GM19324 (cell line): Measurements from ENCODE around the gene DCST1.
"Not testable (repeated sequence)": the region's sequence is repeated elsewhere in the genome, so short reads cannot be mapped to it uniquely, and the experiment has no call there.

ENCODE experiments used
- ATAC-seq: cut with Tn5 transposase; IDR thresholded peaks from one replicate; pipeline ENCODE4 v1.9.1; 2021; ENCODE audit warnings: mild to moderate bottlenecking, moderate library complexity; ENCODE audit not compliant: unreplicated experiment, low FRiP score

Gene DCST1, protein sequence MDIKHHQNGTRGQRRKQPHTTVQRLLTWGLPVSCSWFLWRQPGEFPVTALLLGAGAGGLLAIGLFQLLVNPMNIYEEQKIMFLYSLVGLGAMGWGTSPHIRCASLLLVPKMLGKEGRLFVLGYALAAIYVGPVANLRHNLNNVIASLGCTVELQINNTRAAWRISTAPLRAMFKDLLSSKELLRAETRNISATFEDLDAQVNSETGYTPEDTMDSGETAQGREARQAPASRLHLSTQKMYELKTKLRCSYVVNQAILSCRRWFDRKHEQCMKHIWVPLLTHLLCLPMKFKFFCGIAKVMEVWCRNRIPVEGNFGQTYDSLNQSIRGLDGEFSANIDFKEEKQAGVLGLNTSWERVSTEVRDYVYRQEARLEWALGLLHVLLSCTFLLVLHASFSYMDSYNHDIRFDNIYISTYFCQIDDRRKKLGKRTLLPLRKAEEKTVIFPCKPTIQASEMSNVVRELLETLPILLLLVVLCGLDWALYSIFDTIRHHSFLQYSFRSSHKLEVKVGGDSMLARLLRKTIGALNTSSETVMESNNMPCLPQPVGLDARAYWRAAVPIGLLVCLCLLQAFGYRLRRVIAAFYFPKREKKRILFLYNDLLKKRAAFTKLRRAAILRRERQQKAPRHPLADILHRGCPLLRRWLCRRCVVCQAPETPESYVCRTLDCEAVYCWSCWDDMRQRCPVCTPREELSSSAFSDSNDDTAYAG

DNA sequence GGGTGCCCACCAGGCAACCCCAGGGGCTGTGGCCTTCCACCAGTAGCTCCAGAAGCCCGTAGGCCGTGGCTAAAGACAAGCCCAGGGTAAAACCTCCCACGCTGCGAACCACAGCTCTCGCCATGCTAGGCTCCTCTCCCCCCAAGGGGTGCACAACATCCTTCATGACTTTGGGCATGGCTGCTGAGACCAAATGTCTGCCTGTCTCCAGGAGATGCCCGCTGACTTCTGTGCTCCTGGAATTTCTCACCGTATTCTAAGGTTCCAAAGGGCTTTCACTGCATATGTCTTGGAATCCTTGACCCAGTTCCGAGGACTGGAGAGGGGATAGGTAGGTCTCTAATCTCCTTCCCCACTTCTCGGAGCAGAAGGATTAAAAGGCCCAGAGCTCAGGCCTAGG, at the start of gene DCST1, which contains the start of gene DCST2:
Gene DCST1 (plus strand): TSS at position 301 of the 400 bp plus-strand sequence. CDS start 213 bp downstream, outside the sequence.
Gene DCST2 (minus strand): TSS at position 258 of the 400 bp plus-strand sequence. CDS start 80 bp downstream, at position 178.
- ATAC-seq, result no peak

GRCh38 chr1:154986736-154987135, 46.9 kb upstream of the DCST1 start:
- not testable (repeated sequence) for ATAC-seq

DNA sequence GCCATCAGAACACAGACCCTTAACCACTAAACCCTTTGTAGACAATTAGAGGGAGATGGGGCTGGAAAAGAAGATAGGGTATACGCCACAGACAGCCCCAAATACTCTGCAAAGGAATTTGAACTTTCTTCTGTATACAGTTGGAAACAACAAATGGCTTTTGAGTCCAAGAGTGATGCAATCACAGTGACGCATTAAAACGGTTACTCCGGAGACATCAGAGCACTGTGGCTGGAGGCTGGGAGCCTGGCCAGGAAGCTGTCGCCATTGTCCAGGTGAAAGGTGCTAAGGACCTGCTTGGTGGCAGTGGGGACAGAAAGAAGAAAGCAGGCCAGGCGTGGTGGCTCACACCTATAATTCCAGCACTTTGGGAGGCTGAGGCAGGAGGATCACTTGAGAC, 46.3 kb upstream of the DCST1 start:
- no peak for ATAC-seq

DNA sequence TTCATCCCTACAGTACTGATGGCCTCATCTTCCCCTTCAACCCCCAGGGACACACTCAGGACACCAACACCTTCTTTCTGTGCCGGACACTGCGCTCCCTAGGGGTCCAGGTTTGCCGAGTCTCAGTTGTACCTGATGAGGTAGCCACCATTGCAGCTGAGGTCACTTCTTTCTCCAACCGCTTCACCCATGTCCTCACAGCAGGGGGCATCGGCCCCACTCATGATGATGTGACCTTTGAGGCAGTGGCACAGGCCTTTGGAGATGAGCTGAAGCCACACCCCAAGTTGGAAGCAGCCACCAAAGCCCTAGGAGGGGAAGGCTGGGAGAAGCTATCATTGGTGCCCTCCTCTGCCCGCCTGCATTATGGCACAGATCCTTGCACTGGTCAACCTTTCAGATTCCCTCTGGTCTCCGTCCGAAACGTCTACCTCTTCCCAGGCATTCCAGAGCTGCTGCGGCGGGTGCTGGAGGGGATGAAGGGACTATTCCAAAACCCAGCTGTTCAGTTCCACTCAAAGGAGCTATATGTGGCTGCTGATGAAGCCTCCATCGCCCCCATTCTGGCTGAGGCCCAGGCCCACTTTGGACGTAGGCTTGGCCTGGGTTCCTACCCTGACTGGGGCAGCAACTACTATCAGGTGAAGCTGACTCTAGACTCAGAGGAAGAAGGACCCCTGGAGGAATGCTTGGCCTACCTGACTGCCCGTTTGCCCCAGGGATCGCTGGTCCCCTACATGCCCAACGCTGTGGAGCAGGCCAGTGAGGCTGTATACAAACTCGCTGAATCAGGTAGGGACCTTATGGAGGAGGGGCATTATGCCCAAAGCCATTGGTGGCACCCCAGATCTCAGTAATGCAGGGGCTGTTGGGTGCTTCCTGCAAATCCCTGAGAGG, 45.3 kb upstream of the DCST1 start:
- no peak for ATAC-seq

GRCh38 chr1:154989195-154989860, 44.3 kb upstream of the DCST1 start:
- no peak for ATAC-seq

DNA sequence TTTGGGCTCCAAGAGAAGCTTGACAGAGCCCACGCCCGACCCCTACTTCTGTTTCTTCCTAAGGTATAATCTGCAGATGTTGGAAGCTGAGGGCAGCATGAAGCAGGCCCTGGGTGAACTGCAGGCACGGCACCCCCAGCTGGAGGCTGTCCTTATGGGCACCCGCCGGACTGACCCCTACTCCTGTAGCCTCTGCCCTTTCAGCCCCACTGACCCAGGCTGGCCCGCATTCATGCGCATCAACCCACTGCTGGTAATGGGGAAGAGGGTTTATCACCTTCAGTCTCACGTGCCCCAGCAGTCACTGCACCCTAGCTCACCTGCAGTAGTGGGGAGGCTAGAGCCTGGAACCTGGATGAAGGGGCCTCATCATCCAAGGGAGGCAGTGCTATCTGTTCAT, 43.3 kb upstream of the DCST1 start:
- ATAC-seq, result no peak

DNA sequence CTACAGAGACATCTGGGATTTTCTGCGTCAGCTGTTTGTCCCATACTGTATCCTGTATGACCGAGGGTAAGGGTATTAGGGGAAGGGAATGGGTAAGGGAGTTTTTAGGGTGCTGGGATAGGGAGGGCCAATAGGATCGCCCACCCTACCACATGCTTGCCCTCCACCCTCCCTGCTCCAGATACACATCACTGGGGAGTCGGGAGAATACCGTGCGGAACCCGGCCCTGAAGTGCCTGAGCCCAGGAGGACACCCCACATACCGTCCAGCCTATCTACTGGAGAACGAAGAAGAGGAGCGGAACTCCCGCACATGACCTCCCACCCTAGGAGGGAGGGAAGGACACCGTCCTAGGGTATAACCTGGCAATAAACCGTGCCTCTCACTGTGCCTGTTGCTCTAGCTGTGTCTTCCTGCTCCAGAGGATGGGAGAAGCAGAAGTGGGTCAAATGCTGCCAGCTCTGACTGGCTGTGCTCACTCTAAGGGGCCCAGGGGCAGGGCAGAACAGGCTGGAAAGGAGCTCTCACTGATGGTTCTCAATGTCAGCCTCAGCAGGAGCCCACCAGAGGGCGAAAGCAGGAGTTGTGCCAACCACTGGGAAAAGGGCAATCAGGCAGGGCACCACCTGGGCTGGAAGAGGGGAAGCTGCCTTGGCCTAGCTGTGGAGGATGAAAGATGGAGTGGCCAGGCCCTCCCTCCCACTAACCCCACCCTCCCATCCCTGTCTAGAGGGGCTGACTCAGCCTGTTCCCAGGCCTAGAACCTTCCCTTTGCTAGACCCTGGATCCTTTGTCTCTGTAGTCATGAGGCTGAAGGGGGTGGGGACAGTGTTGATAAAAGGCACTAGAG, 40.7 kb upstream of the DCST1 start:
- no peak for ATAC-seq

DNA sequence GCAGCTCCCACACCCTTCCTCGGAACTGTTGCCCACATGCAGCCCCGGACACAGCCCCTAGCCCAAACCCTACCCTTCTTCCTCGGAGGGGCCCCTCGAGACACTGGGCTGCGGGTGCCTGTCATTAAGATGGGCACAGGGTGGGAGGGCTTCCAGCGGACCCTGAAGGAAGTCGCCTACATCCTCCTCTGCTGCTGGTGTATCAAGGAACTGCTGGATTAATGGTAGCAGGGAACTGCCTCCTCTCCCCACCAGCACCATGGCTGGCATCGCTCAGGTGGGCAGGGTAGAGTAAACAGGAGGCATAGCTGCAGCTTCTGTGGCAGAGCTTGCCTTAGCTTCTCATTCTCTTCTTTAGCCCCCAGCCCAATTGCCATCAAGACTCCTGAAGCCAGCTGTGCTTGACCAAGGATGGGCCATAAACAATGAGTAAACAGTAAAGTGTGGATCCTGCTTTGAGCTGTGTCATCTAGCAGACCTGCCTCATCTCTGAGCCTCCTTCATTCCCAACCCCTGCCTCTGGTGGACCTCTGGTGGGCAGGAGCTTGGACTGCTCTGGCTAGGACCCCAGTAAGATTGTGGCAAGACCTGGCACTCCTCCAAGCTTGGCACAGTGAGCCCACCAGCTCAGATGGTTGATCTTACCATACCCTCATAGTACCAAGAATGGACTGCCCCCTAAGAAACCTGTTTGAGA, 39.9 kb upstream of the DCST1 start, which contains the start of gene LENEP:
Gene LENEP (plus strand): TSS at position 15 of the 697 bp plus-strand sequence. CDS start 22 bp downstream, at position 37.
- ATAC-seq, result no peak

DNA sequence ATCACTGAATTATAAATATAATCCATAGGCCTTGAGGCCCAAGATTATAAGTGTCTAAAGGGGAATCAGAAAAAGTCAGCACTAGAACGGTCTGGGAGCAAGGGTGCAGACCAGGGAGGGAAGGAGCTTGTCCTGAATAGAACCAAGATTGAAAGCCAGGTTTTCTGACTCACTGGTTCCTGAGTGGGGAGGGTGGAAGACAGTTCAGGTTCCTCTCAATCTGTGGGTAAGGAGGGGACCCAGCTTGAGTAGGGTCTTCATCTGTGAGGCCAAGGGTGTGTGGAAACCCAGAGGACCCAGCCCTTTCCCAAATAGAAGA, 39.4 kb upstream of the DCST1 start:
- no peak for ATAC-seq

GRCh38 chr1:154994591-154994990, 39.0 kb upstream of the DCST1 start:
- no peak for ATAC-seq

- not testable (repeated sequence) for ATAC-seq
Observed at GRCh38 chr1:154995301-154995983, 38.2 kb upstream of the DCST1 start.

GRCh38 chr1:154996966-154997701, 36.5 kb upstream of the DCST1 start:
- ATAC-seq, result no peak

DNA sequence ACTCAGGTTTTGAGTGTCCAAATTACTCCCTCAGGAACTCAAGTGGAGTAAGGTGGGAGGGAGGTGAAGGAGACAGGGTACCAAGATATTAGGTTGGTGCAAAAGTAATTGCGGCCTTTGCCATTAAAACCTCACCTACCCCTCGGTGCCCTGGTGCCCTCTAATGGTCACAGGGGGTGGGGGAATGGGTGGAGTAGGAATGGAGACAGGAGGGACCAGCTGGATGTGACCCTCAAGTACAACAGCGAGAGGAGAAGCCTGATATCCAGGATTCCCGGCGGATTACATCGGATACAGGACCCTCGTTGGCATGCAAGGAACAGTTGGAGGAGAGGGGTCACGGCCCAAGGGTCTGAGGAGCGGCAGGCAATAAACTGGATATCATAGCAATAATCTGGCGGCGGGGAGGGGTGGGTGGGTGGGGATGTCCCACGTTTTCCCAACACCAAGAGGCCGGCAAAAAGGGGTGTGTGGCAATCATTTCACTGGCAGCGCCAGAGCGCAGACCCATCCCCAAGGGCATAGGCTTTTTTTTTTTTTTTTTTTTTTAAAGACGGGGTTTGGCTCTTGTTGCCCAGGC, 35.3 kb upstream of the DCST1 start:
- ATAC-seq, result no peak

DNA sequence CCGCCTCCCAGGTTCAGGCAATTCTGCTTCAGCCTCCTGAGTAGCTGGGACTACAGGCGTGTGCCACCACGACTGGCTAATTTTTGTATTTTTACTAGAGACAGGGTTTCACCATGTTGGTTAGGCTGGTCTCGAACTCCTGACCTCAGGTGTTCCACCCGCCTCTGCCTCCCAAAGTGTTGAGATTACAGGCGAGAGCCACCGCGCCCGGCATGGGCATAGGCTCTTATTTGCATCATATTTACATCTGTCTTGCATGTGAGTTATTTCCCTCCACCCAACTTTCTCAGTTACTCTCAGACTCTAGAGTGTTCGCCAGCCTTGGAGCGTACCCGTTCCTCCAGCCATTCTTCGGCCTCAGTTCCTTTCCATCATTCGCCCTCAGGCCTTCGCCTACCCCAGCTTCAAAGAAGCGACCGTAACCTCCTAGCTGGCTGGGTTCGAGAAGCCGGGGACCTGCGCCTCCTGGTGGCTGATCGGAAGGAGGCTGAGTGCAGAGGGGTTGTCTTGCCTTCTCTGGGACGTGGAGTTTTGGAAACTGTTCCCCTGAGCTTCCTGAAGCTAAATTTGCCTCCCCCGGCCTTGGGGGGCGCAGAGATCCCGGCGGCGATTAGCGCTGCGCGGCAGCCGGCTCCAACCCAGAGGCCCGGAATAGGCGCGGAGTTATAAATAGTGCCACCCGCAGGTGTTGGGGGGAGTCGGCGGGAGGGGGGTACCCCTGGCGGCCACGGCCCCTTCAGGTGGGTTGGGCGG, 34.6 kb upstream of the DCST1 start:
- ATAC-seq, result no peak

DNA sequence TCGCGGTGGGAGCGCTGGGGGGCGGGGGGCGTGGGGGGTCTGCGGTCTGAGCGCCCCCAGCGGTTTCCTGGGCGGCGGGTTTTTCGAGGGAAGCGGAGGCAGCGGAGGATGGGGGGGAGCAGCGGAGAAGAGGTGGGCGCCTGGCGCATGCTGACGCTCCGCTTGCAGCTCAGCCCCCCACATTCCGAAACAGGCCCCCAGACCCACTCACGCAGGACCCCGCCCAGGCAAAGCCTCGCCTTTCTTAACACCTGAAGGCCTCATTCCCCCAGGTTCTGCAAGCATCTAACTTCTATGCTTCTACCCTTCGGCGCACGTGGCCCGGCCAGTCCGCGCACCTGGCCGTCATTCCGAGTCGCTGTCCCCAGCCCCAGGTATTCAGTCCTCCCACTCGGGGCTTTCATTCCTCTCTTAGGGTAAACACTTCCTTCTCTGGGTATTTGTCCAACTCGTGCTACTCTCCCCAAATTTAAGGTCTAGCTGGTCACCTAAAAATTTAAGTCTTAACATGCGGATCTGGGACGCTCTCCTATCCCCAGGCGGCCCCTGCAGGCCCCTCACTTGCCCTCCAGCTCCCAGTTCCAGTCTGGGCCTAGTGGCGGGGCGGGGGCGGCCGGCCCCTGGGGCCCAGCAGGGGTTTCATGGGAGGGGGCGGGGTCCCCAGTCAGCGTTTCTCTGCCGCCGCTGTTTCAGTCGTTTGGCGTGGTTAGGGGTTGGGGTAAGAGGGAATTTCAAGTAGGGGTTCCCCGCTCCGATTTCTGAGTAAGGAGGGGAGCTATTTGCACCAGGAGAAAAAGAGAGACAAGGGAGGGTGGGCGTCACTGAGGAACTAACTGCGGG, 33.8 kb upstream of the DCST1 start:
- no peak for ATAC-seq

DNA sequence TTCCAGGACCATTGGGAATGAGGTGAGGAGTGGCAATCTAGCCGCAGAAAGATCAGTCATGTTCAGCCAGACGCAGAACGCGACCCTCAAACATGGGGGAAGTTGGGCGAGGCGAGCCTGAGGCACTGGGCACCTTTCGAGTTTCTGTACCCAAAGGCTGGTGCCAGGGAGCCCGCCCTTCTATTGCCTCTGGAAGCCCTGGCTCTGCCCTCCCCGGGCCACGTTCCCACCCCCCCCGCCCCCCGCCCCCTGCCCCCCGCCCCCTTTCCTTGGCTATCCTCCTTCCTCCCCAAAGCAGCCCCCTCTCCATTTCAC, 33.3 kb upstream of the DCST1 start:
- no peak for ATAC-seq
